AML-193 (cell line): Measurements from ENCODE around the gene BRD1.

Source experiments
- DNase-seq, 2 experiments: peaks; one replicate each; lab custom pipeline; 2025; lab: John Stamatoyannopoulos, UW

Gene BRD1

DNA sequence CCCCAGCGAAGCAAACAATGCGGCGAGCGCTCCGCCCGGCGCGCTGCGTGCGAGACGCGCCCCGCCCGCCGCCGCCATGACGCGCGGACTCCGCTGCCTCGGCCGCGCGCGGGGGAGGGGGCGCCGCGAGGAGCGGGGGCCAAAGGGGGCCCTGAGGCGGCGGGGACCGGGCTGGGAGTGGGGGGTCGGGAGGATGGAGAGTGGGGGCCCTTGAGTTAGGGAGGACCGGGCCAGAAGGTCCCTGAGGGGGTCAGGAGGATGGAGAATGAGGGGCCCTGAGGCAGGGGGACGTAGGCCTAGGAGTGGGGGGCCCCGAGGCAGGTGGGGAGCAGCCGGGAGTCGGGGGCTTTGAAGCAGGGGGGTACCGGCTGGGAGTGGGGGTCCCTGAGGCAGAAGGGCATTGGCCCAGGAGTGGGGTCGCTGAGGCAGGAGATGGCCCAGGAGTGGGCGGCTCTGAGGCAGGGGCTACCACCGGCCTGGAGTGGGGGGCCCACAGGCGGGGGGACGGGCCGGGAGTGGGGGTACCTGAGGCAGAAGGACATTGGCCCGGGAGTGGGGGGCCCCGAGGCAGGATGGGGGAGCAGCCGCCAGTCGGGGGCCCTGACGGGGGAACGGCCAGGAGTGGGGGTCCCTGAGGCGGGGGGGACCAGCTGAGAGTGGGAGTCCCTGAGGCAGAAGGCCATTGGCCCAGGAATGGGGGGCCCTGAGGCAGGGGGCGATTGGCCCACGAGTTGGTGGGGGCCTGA lies at the start of gene BRD1:
TSS of gene BRD1 (minus strand) at position 21 of the 746 bp plus-strand sequence. CDS start 3,556 bp downstream, outside the sequence.
- peak in 1 of 2 experiments; percentile 10 for DNase-seq

DNA sequence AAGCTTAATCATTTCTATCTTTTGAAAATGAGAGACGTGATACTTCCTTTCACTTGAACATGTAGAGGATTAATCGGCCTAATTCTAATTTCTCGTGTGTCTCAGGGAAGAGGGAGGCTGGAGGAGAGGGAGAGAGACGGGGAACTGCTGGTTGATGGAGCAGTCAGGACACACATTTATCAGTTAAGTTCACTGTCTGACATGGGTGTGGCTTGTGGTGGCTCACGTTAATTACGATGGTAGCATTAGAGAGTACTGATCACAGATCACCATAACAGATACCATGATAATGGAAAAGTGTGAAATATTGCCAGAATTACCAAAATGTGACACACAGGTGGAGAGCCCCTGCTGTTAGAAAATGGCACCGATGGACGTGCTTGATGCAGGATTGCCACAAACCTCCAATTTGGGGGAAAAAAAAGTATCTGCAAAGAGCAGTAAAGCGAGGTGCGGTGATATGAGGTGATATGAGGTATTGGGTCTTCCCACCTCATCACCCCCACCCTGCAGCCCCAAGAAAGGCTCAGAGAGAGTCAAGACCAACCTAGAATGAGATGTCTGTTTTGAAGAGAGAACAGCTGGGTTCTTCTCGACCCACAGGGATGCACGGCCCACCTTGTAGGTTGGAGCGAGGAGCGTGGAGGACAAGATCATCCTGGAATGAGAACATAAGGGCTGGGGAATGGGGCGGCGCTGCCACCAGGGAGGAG lies 45.7 kb upstream of the BRD1 start:
- DNase-seq = no peak

DNA sequence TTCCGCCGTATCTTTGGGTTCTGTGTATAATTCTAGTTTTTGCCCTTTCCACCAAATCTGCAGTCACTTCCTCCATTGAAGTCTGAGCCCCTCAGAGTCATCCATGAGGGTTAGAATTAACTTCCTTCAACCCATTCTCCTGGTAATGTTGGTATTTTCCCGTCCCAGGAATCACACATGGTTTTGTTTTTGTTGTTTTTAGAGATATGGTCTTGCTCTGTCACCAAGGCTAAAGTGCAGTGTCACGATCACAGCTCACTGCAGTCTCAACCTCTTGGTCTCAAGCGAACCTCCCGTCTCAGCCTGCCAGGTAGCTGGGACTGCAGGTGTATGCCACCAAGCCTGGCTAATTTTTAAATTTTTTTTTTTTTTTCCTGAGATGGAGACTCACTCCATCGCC lies 44.7 kb upstream of the BRD1 start:
- DNase-seq = no peak

DNA sequence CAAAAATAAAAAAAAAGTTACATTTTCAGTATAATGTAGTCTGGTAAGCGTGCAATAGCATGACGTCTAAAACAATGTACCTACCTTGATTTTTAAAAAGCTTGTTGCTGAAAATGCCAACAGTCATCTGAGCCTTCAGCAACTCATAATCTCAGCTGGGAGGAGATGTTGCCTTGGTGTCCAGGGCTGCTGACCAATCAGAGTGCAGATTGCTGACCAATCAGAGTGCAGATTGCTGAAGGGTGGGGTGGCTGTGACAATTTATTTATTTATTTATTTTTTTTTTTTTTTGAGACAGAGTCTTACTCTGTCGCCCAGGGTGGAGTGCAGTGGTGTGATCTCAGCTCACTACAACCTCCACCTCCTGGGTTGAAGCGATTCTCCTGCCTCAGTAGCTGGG lies 43.8 kb upstream of the BRD1 start:
- no peak for DNase-seq

DNA sequence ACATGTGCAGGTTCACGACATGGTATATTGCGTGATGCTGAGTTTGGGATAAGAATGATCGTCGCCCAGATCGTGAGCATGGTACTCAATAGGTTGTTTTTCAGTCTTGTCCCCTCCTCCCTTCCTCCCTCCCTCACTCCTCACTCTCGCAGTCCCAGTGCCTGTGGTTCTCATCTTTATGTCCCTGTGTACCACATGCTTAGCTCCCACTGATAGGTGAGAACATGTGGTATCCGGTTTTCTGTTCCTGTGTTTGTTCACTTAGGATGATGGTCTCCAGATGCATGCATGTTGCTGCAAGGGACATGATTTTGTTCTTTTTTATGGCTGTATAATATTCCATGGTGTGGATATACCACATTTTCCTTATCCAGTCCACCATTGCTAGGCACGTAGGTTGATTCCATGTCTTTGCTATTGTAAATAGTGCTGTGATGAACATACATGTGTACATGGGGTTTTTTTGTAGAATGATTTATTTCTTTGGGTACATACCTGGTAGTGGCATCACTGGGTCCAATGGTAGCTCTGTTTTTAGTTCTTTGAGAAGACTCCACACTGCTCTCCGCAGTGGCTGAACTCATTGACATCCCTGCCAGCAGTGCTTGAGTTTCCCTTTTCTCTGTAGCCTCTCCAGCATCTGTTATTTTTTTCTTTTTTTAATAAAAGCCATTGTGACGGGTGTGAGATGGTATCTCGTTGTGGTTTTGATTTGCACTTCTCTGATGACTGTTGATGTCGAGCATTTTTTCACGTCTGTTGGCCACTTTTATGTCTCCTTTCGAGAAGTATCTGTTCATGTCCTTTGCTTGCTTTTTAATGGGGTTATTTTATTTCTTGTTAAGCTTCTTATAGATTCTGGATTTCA lies 42.4 kb upstream of the BRD1 start:
- no peak for DNase-seq

DNA sequence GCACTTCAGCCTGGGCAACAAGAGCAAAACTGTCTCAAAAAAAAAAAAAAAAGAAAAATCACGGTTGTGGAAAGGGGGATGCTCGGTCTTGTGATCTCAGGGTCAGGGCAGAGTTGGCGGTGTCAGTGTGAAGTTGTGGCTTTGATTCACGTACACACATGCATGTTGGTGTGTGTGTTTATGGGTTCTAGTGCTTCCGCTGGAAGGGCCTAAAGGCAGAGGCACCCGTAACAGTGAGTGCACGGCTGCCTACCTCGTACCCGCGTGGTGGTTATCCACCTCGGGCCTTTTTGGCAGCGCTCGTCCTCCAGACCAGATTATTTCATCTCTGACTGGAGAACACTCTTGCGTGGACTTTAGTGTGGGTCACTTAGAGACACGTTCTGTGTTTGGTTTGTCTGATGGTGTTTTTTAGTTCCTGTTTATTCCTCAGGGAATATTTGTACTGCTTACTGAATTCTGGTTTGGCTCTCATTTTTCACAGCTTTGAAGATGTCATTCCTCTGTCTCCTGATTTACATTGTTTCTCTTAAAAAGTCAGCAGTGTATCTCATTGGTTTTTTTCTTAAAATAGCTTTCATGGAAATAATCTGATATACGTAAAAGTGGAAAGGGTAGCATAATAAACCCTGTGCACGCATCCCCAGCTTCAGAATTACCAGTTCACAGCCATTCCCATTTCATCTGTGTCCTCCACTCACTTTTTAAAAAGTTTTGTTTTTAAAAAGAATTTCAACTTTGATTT lies 41.6 kb upstream of the BRD1 start:
- no peak for DNase-seq

DNA sequence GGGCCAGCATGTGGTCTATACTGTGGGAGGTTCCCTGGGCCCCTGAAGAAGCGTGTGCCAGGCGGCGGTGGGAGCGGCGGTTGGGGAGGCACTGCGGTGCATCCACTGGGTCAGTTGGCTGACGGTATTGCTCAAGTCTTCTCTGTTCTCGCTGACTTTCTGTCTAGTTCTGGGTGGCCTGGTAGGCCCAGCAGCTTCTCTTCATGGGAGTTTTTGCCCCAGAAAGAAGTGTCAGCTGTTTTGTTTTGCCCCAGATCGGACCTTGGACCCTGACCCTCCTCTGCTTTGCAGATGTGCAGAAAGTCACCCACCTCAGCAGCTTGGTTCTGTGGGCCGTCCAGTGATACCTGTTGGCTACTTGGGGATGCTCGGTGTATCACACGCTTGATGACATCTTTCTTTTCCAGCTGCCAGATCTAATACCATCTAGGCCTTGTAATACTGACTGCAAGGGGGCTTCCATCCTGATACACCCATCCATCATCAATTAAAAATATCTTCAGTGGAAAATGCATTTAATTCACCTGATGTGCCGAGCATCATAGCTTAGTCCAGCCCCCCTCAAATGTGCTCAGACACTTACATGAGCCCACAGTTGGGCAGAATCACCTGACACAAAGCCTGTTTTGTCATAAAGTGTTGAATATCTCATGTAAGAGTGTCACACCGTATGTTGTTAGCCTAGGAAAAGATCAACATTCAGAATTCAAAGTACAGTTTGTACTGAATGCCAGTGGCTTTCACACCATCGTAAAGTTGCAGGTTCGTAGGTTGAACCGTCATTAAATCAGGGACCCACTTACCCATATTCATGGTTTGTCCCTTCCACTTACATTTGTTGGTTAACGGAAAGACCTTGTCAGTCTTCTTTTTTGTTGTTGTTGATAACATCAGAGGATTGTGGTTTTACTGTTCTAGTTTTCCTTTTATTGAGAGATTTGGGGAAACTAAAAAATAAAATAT lies 39.9 kb upstream of the BRD1 start:
- no peak for DNase-seq

DNA sequence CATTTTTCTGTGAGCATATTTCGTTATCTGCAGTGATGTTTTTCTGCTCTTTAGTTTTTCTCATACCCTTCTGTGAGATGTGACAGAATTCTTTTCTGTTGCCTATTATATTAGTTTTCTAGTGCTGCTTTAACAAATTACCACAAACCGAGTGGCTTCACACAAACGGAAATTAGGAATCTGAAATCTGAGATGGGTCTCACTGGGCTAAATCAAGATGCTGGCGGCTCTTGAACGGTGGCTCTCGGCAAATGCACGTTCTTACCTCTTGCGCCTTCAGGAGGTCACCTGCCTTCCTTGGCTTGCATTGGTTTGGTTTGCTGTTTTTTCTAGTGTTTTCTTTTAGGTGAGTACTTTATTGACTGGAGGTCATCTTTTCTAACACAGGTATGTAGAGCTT lies 39.0 kb upstream of the BRD1 start:
- DNase-seq = no peak

DNA sequence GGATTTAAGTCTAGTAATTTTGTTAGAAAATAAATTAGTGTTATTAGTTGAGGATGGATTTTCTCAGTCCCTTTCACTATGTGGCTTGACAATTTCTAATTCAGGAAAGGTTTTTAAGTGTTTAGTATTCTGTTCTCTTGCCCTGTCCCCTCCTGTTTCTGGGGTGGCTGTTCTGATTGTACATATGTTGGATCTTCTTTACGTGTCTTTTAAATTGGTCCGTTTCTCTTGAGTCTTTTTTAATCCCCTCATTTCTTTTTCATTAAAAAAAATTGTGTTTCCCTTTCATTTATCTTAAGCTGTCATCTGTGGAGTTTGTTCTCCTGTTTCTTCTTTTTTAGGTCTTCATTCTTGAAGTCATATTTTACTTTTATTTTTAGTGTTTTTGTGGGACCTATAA lies 38.5 kb upstream of the BRD1 start:
- no peak for DNase-seq

DNA sequence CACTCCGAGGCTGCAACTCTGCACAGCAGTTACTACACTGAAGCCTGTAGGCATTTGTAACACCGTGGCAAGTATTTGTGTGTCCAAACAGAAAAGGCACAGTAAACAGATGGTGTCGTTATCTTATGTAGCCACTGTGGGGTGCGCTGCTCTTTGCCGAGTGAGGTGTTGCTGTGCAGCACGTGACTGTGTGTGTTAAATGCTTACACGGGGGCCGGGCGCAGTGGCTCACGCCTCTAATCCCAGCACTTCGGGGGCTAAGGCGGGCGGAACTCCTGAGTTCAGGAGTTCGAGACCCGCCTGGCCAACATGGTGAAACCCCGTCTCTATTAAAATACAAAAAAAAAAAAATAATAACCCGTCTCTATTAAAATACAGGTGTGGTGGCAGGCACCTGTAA lies 37.5 kb upstream of the BRD1 start:
- no peak for DNase-seq

DNA sequence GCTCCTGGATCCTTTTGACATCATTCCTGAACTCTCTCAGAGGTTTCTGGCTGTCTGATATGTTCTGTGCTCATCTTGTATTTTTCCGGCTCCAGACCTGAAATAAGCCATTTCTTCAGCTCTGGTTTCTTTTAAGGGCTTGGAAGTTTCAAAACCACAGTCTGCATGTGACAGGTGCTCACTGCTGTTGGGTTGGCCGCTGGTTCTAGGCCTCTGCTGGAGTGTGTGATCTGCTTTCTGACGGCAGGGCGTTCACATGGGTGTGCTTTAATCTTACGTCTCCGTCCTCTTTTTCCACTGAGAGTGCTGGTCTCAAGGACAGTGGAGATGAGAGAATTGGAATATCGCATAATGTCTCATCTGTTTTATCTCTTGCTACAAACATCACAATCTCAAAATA lies 36.3 kb upstream of the BRD1 start:
- DNase-seq = no peak

DNA sequence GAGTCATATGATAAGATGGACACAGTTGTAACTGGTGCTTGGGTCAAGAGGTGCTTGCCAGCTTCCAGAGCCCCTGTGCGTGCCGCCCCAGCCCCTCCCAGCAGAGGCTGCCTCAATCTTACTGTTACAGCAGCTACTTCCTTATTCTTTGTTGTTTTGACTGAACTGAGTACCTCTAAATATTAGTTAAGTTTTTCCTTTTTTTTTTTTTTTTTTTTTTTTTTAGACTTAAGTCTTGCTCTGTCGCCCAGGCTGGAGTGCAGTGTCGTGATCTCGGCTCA lies 34.8 kb upstream of the BRD1 start:
- DNase-seq = peak in 1 of 2 experiments; percentile 3

DNA sequence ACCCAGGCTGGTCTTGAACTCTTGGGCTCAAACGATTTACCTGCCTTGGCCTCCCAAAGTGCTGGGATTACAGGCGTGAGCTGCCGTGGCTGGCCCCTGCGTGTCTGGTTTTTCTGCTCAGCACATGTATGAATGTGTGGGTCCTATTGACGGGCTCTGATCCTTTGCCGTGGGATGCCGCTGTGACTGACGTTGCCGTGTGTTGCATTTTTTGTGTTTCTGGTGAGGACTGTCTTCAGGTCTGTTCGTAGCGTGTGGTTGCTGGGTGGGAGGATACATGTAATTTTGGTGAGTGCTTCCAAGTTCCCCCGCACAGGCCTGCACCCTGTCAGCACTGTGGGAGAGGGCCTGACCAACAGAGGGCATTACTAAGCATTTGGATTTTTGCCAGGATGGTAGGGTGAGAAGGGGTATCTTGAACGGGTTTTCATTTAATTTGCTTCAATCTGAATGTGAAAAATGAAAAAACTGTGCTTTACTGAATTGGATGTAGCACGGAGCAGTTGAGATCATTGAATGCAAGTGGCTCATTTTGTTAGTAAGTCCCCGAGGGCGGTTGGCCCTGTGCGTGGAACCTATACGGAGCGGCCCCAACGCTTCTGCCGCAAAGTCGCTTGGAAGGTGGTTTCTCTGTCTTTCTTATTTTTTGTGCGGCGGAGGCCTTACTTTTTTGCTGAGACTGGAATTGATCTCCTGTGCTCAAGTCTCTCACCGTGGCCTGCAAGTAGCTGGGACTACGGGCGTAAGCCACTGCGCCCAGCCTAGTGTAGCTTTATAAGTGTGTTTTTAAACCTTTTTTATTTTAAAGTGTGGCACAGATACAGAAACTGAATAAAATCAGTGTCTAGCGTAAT lies 34.2 kb upstream of the BRD1 start:
- peak in 1 of 2 experiments; percentile 13 for DNase-seq

DNA sequence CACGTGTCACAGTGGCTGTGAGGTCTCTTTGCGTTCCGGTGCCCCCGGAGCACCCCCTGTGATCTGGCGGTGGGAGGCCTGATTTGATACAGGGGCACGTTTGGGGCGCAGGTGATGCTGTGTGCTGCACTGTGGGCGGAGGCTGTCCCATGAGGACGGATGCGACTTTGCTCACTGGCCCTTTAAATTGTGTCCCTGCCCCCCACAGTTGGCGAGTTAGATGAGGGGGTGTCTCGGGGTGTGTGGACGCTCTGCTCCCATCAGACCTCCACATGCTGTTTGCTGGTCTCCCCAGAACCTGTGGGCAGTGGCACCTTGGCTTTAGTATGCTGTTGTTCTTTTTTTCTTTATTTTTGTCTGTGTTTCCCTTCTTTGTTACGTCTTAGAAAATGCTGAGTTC lies 31.2 kb upstream of the BRD1 start:
- DNase-seq = no peak

DNA sequence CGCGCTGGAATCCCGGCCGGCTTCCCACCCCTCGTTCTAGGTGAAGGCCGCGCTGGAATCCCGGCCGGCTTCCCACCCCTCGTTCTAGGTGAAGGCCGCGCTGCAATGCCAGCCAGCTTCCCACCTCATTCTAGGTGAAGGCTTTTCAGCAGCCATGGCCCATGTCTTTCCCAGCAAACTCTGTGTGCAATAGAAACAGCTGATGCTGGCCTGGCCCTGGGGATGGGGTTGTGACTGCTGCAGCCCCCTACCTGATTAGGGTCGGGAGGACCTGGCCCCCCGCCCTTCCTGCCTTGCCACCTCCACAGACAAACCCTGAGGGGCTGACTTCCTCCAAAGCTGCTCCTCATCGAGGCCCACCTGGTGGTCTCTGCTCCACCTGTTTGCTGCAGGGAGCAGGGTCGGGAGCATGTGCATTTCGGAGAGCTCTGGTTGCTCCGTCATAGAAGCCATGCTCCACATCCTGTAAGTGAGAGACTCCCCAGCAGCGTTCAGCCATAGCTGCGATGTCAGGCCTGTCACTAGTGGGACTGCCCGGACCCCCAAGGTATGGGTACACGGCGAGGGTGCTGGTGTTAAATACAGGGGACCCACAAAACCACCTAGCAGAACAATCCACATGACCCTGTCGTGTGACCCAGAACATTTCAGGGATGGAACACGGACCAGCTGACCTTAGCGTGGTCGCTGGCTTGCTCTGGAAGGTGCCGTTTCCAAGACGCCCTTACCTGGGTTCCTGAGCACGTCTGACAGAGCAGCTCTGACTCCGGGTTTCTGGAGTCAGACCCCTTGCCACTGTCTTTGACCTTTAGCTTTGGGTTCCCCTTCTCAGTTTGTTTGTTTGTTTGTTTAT lies 29.3 kb upstream of the BRD1 start:
- DNase-seq = no peak

DNA sequence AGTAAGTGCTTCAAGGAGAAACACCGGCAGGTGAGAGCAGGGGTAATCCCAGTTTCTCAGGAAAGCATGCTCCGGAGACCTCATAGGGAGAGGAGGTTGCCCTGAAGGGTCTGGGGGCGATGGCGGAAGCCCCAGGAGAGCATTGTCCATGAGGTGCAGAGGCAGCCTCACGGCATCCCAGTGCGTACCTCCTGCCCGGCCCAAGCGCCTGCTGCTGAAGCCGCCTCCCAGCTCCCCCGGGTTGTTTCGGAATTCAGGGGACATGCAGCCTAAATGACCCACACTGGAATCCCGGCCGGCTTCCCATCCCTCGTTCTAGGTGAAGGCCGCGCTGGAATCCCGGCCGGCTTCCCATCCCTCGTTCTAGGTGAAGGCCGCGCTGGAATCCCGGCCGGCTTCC lies 28.7 kb upstream of the BRD1 start:
- no peak for DNase-seq

DNA sequence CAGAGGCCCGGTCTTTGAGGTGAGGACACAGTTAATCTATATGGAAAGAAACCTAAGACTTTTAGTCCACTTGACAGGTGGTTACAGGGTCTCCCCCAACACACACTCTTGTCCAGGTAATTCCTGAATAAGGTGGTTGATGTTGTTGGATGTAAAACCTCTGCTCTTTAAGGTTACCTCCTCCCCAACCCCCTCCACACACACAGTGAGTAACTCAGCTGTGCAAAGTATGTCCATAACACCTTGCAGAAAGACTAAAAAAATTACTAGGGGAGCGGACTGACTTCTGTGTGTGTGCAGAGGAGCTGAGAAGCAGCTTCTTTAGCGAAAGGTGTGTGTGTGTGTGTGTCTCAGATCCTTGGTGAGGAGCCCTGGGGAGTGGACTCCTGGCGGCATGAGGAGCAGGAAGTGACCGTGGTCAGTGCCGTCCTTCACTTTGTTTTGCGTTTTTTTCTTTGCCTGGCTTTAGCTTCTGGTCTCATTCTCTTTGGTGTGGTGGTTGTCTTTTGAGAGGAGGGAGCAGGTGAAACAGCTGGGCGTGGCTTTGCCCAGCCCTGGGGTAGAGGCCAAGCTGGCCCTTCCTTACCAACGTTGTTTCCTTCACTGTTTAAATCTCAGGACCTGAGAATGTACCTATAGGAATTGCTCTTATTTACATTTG lies 27.7 kb upstream of the BRD1 start:
- peak in 1 of 2 experiments; percentile 9 for DNase-seq

DNA sequence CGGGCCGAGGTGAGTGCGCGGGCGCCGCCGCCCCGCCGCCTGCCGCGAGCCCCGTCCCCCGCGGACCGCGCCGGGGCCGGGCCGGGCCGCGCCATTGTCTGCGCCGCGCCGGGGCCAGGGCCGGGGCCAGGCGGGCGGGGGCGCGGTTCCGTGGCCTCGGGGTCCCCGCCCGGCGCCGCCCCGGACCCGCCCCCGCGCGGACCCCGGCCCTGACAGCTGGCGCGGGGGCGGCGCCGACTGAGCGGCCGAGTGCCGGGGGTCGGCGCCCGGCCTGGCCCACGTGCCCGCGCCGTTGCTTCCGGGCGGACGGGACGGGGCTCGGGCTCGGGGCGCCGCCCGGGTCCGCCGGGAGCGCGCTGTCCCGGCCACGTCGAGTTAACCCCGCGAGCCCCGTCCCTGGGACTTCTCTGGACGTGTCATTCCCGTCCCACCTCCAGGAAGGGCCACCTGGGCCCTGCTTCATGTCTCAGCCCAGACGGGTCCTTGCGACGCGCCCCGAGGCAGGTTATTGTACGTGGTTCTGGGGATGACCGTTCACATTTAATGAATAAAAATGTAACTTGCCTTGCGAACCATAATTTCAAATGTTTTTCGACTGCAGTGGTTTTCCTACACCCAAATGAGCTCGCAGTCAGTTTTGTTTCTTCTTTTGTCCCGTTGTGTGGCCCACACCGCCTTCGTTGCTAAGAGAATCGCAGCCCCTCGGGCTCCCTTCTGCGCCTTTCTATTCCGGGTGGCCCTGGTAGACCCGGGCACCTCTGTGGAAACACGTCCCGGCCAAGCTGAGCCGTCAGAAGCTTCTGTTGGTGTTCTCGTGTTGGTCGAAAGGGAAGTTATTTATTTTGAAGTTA lies 26.5 kb upstream of the BRD1 start:
- peak; percentile 13 to 32 for DNase-seq
